ENCODE results near the gene B4GALNT4.

DNA sequence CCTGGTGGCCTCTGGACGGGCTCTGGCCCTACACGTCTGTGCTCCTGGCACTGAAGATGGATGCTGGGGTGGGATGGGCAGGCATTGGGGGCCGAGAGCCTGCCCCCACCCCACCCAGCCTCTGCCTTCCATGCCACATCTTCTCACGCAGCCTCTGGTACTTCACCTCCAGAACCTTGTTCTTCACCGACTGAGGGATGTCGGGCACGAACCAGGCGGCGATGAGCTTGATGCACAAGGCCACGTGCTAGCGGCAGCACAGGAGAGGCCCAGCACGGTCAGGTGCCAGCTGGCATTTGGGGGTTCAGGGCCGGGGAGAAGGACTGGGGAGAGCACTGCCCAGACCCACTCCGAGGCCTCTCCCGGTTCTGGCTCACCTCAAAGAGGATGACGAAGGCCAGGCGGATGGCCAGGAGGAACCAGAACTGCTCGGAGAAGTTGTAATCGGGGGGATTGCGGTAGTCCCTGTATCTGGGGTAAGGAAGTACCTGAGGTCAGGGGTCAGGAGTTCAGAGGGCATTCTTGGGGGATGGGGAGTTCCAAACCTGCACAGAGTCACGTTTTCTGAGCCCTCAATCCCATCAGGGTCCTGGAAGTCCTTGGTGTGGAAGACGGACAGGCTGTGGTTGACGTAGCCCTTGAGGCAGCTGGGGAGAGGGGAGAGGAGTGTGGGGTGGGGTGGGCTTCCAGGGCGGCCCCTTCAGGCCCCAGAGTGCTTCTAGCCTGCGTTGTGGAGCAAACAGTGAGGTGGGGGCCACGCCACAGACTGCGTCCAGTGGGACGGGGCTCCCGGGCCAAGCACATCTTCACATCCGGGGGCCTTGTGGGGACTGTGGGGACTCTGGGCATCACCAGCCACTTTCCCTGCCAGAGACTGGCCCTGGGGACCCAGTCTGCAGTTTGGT is 49.3 kb downstream of the B4GALNT4 start:
- TF ChIP-seq EZH2 (IDR thresholded peaks at IDR 0.05; ENCODE audit: insufficient read depth, poor library complexity, severe bottlenecking) (no peak), EZH2phosphoT487 (IDR thresholded peaks at IDR 0.05; ENCODE audit: insufficient read depth, low read depth) (no peak)
